ENCODE results near the gene COL5A1.

COL5A1 gene

DNA sequence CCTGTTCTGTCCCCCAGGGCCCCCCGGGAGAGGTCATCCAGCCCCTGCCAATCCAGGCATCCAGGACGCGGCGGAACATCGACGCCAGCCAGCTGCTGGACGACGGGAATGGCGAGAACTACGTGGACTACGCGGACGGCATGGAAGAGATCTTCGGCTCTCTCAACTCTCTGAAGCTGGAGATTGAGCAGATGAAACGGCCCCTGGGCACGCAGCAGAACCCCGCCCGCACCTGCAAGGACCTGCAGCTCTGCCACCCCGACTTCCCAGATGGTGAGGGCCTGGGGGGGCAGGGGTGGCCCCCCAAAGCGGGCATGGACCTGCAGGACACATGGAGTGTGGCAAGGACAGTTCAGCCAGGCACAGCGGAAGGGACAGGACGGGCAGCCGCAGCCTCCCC is 183.0 kb downstream of the COL5A1 start:
- Histone ChIP-seq H3K4me3 (ENCODE audit: low read length) (no peak overlapping the region), H3K4me1 (ENCODE audit: control insufficient read depth, insufficient read depth, low read length) (no peaks in the 10 kb centered on the region), H3K4me2 (ENCODE audit: low read length) (no peak overlapping the region), H3K9me3 (replicated peaks; ENCODE audit: low read length) (no peaks in the 10 kb centered on the region), H3K27me3 (ENCODE audit: control insufficient read depth, insufficient read depth, low read length) (no peaks in the 10 kb centered on the region), H3K36me3 (ENCODE audit: insufficient read depth, low read length) (peaks cover 96% of the 10 kb centered on the region), H3K9ac (ENCODE audit: low read depth, low read length) (no peak overlapping the region)

DNA sequence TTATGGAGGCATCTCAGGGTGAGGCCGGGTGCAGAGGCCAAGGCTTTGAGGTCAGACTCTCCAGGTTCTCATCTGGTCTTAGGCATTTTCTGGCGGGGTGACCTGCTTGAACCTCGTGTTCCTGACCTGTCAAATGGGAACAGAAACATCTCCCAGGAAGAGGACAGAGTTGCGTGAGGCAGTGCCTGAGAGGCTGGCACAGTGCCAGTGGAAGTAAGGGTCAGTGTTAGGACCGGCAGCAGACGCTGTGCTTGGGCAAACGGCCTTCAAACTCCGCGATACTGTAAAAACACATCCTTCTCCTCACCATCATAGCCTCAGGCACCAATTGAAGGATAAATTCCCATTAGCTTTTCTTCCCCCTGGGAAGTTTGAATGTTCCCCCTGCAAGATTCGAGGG is 183.4 kb downstream of the COL5A1 start:
- Histone ChIP-seq H3K27me3 (ENCODE audit: control insufficient read depth, insufficient read depth, low read length) (no peaks in the 10 kb centered on the region), H3K4me3 (ENCODE audit: low read length) (no peak overlapping the region), H3K4me2 (ENCODE audit: low read length) (no peak overlapping the region), H3K9me3 (replicated peaks; ENCODE audit: low read length) (no peaks in the 10 kb centered on the region), H3K9ac (ENCODE audit: low read depth, low read length) (no peak overlapping the region), H3K4me1 (ENCODE audit: control insufficient read depth, insufficient read depth, low read length) (no peaks in the 10 kb centered on the region), H3K36me3 (ENCODE audit: insufficient read depth, low read length) (peaks cover 96% of the 10 kb centered on the region)

DNA sequence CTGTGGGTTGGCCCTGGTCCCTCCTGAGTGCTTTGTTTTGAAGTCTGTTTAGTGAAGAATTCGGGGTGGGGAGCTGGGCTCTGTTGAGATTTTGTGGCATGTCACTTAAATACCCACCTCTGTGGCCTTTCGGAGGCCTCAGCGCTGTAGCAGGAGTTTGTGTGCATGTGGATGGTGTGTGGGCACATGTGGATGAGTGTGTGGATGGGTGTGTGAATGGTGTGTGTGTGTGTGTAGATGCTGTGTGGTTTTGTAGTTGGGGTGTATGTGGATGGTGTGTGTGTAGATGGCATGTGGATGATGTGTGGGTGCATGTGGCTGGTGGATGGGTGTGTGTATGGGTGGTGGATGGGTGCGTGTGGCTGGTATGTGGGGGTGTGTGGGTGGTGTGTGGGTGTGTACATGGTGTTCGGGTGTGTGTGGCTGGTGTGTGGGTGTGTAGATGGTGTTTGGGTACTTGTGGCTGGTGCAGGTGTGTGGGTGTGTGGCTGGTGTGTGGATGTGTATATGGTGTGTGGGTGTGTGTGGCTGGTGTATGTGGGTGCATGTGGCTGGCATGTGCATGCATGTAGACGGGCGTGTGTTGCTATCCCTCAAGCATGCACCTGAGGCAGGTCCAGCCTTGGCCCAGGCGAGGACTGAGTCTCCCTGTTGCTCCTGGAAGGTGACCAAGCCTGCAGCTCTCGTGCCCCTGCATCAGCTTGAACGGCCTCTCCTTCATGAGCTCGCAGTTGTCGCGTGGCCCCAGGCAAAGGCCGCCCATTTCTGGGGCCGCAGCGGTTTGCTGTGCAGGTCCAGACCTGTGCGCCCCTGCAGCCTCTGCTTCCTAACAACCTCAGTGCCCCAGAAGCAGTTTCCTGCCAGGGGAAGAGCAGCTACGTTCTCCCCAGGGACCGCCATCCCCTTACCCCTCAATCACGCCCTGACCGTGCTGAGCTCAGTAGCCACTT is 185.0 kb downstream of the COL5A1 start:
- H3K4me2 ChIP-seq (ENCODE audit: low read length) = no peak overlapping the region
- H3K9me3 ChIP-seq (replicated peaks; ENCODE audit: low read length) = no peaks in the 10 kb centered on the region
- H3K27me3 ChIP-seq (ENCODE audit: control insufficient read depth, insufficient read depth, low read length) = no peaks in the 10 kb centered on the region
- peaks cover 96% of the 10 kb centered on the region for H3K36me3 ChIP-seq (ENCODE audit: insufficient read depth, low read length)
- no peaks in the 10 kb centered on the region for H3K4me1 ChIP-seq (ENCODE audit: control insufficient read depth, insufficient read depth, low read length)
- H3K9ac ChIP-seq (ENCODE audit: low read depth, low read length) = no peak overlapping the region
- H3K4me3 ChIP-seq (ENCODE audit: low read length) = no peak overlapping the region

GRCh38 chr9:134827559-134827958 is 186.0 kb downstream of the COL5A1 start:
- Histone ChIP-seq H3K4me1 (ENCODE audit: control insufficient read depth, insufficient read depth, low read length) (no peaks in the 10 kb centered on the region), H3K9ac (ENCODE audit: low read depth, low read length) (no peak overlapping the region), H3K4me3 (ENCODE audit: low read length) (no peak overlapping the region), H3K9me3 (replicated peaks; ENCODE audit: low read length) (no peaks in the 10 kb centered on the region), H3K36me3 (ENCODE audit: insufficient read depth, low read length) (peaks cover 90% of the 10 kb centered on the region), H3K4me2 (ENCODE audit: low read length) (no peak overlapping the region), H3K27me3 (ENCODE audit: control insufficient read depth, insufficient read depth, low read length) (no peaks in the 10 kb centered on the region)

DNA sequence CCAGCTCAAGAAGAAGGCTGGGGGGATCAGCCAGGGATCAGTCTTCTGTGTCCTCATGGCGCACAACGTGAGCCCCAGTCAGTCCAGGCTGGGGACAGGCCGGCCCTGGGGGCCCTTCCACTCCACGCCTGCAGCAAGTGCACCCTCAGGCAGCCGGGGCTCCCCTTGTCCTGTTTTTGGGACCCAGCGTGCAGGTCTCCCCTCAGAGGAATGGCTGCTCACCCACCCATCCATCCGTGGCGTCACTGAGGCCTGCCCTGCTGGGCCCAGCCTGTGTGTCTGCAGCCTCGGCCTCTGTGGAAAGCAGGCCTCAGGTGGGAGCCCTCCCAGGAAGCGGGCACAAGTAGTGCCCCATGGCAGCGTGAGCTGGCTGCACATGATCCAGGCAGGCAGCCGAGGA is 186.4 kb downstream of the COL5A1 start:
- Histone ChIP-seq H3K4me2 (ENCODE audit: low read length) (no peak overlapping the region), H3K27me3 (ENCODE audit: control insufficient read depth, insufficient read depth, low read length) (no peaks in the 10 kb centered on the region), H3K4me1 (ENCODE audit: control insufficient read depth, insufficient read depth, low read length) (no peaks in the 10 kb centered on the region), H3K36me3 (ENCODE audit: insufficient read depth, low read length) (peaks cover 90% of the 10 kb centered on the region), H3K9ac (ENCODE audit: low read depth, low read length) (no peak overlapping the region), H3K9me3 (replicated peaks; ENCODE audit: low read length) (no peaks in the 10 kb centered on the region), H3K4me3 (ENCODE audit: low read length) (no peak overlapping the region)

DNA sequence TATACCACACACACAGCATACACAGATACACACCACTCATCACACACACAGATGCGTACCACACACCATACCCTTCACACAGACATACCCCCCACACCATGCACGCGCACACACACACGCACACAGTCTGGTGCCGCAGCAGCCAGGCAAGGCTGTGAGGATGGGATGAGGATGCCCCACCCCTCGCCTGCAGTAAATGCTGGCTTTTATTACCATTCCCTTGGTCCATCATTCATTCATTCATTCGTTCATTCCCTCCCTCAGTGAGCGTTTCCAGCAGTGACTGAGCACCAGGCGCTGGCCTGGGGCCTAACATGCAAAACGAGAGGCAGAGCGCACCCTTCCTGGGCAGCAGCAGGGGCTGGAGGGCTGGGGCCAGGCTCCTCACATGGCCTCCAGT is 187.3 kb downstream of the COL5A1 start:
- Histone ChIP-seq H3K9ac (ENCODE audit: low read depth, low read length) (no peak overlapping the region), H3K4me2 (ENCODE audit: low read length) (no peak overlapping the region), H3K4me3 (ENCODE audit: low read length) (no peak overlapping the region), H3K4me1 (ENCODE audit: control insufficient read depth, insufficient read depth, low read length) (no peaks in the 10 kb centered on the region), H3K27me3 (ENCODE audit: control insufficient read depth, insufficient read depth, low read length) (no peaks in the 10 kb centered on the region), H3K9me3 (replicated peaks; ENCODE audit: low read length) (no peaks in the 10 kb centered on the region), H3K36me3 (ENCODE audit: insufficient read depth, low read length) (peaks cover 91% of the 10 kb centered on the region)

- Histone ChIP-seq H3K4me2 (ENCODE audit: low read length) (no peak overlapping the region), H3K4me3 (ENCODE audit: low read length) (no peak overlapping the region), H3K4me1 (ENCODE audit: control insufficient read depth, insufficient read depth, low read length) (no peaks in the 10 kb centered on the region), H3K9ac (ENCODE audit: low read depth, low read length) (no peak overlapping the region), H3K36me3 (ENCODE audit: insufficient read depth, low read length) (peaks cover 91% of the 10 kb centered on the region), H3K27me3 (ENCODE audit: control insufficient read depth, insufficient read depth, low read length) (no peaks in the 10 kb centered on the region), H3K9me3 (replicated peaks; ENCODE audit: low read length) (no peaks in the 10 kb centered on the region)
Measured at GRCh38 chr9:134829356-134829937, 187.8 kb downstream of the COL5A1 start.

GRCh38 chr9:134830126-134830525 is 188.5 kb downstream of the COL5A1 start:
- no peak overlapping the region for H3K4me2 ChIP-seq (ENCODE audit: low read length)
- no peaks in the 10 kb centered on the region for H3K9me3 ChIP-seq (replicated peaks; ENCODE audit: low read length)
- H3K4me3 ChIP-seq (ENCODE audit: low read length) = no peak overlapping the region
- H3K27me3 ChIP-seq (ENCODE audit: control insufficient read depth, insufficient read depth, low read length) = no peaks in the 10 kb centered on the region
- H3K4me1 ChIP-seq (ENCODE audit: control insufficient read depth, insufficient read depth, low read length) = no peaks in the 10 kb centered on the region
- no peak overlapping the region for H3K9ac ChIP-seq (ENCODE audit: low read depth, low read length)
- peaks cover 91% of the 10 kb centered on the region for H3K36me3 ChIP-seq (ENCODE audit: insufficient read depth, low read length)

- Histone ChIP-seq H3K4me2 (ENCODE audit: low read length) (no peak overlapping the region), H3K4me1 (ENCODE audit: control insufficient read depth, insufficient read depth, low read length) (no peaks in the 10 kb centered on the region), H3K36me3 (ENCODE audit: insufficient read depth, low read length) (peaks cover 89% of the 10 kb centered on the region), H3K9me3 (replicated peaks; ENCODE audit: low read length) (no peaks in the 10 kb centered on the region), H3K27me3 (ENCODE audit: control insufficient read depth, insufficient read depth, low read length) (no peaks in the 10 kb centered on the region), H3K4me3 (ENCODE audit: low read length) (no peak overlapping the region), H3K9ac (ENCODE audit: low read depth, low read length) (no peak overlapping the region)
Measured at GRCh38 chr9:134830926-134831720, 189.5 kb downstream of the COL5A1 start.

- no peak overlapping the region for H3K4me3 ChIP-seq (ENCODE audit: low read length)
- H3K27me3 ChIP-seq (ENCODE audit: control insufficient read depth, insufficient read depth, low read length) = no peaks in the 10 kb centered on the region
- H3K9ac ChIP-seq (ENCODE audit: low read depth, low read length) = no peak overlapping the region
Measured at GRCh38 chr9:134832471-134832870, 190.9 kb downstream of the COL5A1 start.

DNA sequence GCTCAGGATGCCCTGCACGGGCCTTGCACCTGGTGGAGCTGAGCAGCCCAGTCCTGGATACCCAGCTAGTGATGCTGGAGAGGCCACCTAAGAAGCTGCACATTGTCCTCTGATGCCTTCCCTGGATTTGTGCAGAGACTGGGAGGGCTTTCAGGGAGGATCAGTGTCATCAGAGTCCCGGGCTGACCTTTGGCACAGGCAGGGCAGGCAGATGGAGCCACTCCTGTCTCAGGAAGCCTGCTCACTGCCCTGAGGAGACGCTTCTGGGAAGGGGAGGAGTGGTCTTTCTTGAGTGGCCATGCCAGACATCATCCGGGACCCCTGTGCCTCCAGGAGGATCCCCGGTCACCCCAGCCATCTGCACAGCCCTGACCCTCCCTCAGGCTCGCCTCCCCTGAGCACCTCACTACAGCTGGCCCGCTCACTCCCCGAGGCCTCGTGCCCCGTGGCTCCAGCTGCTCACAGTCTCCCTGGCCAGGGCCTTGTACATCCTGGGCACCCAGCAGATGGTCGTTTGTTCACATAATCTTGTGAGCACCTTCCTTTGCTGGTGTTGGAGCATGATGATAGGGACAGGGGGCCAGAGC is 191.8 kb downstream of the COL5A1 start:
- Histone ChIP-seq H3K36me3 (ENCODE audit: insufficient read depth, low read length) (peaks cover 88% of the 10 kb centered on the region), H3K4me3 (ENCODE audit: low read length) (no peak overlapping the region), H3K27me3 (ENCODE audit: control insufficient read depth, insufficient read depth, low read length) (no peaks in the 10 kb centered on the region), H3K4me1 (ENCODE audit: control insufficient read depth, insufficient read depth, low read length) (no peaks in the 10 kb centered on the region), H3K4me2 (ENCODE audit: low read length) (no peak overlapping the region), H3K9ac (ENCODE audit: low read depth, low read length) (no peak overlapping the region), H3K9me3 (replicated peaks; ENCODE audit: low read length) (no peaks in the 10 kb centered on the region)

More at GRCh38 chr9:134832471-134832870, 190.9 kb downstream of the COL5A1 start:
- Histone ChIP-seq H3K4me2 (ENCODE audit: low read length) (no peak overlapping the region), H3K9me3 (replicated peaks; ENCODE audit: low read length) (no peaks in the 10 kb centered on the region), H3K36me3 (ENCODE audit: insufficient read depth, low read length) (peaks cover 88% of the 10 kb centered on the region), H3K4me1 (ENCODE audit: control insufficient read depth, insufficient read depth, low read length) (no peaks in the 10 kb centered on the region)

Data from skeletal muscle satellite cell (primary cell).